Hematopoietic multipotent progenitor cell treated with erythropoietin and hydrocortisone succinate and interleukin-3 and kit ligand, for 4 days (in vitro differentiated cells): Measurements from ENCODE around the gene POTEM.
A peak's percentile ranks its signal among the peaks of the same experiment; 100 is the strongest.
"Not testable (repeated sequence)": the region's sequence is repeated elsewhere in the genome, so short reads cannot be mapped to it uniquely, and the experiment has no call there.

Experiments
- DNase-seq: peaks from one replicate; pipeline ENCODE4 v3.0.0-alpha.2; 2015

POTEM gene

GRCh38 chr14:18967134-18967533, at the start of gene POTEM:
Gene POTEM, plus strand, starts transcription at chr14:18967434. Its CDS starts 52 bp downstream, at chr14:18967486.
- not testable (repeated sequence) for DNase-seq

DNA sequence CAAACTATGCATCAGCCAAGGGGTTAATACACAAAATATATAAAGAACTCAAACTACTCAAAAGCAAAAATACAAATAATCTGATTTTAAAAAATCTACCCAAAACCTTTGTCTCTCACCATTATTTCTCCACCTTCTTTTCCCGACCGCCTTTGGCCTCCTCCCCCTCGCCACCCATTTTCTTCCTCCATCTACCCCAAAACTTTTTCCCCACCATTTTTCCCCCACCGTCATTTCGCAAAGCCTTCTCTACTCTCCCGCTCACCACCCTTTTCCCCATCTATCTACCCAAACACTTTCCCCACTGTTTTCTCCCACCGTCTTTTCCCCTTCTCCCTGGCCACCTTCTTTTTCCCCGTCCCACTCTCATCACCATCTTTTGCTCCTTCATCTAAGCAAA, 48.9 kb upstream of the POTEM start:
- DNase-seq: not testable (repeated sequence)

DNA sequence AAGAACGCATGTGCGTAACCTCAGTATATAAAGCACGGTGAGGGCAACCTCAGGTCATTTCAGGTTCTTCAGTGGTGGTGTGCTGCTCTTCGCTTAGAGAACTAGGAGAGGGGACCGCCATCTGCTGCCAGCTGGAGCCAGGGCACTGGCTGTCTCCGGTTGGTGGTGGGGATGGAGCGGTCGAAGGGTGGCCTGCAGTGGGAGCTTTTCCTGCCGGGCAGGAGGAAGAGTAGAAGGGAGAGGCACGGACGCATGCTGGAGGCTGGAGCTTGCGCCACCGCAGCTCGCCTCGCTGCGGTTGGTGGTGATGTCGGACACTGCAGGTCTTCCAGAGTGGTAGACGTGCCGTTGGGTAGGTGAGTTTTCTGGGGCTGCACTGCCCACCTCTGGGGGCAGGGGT, 47.2 kb upstream of the POTEM start:
- not testable (repeated sequence) for DNase-seq

DNA sequence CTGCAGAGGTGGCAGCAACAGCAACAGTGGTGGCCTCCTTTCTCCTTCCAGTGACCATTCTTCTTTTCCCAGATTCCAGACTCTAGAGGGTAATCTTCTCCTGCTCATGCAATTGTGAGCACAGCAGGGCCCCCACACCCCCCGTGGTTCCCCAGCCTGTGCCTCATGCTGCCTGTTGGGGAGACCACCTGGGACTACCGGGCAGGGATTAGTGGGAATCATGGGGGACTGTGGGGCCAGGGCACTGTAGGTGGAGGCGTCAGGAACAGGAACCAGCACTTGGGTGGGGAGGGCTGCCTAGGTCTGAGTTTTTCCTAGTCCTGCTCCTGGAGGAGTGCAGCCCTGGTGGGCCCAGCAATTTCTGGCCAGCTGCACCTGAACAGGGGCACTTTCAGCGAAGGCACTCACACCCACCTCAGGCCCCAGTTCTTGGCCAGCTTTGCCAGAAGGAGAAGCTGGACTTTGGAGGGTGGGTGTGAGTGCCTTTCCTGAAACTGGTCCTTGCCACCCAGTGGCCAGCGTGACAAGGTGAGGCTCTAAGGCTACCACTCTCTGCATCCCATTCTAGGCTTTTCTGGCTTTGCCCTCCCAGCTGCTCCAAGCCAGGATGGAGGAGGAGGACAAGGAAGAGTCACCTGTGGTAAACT, 46.1 kb upstream of the POTEM start:
- DNase-seq: not testable (repeated sequence)

- not testable (repeated sequence) for DNase-seq
Observed at GRCh38 chr14:18936848-18937247, 30.4 kb upstream of the POTEM start.

GRCh38 chr14:18938733-18939132, 28.5 kb upstream of the POTEM start:
- DNase-seq: not testable (repeated sequence)

GRCh38 chr14:18949939-18950338, 17.3 kb upstream of the POTEM start:
- not testable (repeated sequence) for DNase-seq

DNA sequence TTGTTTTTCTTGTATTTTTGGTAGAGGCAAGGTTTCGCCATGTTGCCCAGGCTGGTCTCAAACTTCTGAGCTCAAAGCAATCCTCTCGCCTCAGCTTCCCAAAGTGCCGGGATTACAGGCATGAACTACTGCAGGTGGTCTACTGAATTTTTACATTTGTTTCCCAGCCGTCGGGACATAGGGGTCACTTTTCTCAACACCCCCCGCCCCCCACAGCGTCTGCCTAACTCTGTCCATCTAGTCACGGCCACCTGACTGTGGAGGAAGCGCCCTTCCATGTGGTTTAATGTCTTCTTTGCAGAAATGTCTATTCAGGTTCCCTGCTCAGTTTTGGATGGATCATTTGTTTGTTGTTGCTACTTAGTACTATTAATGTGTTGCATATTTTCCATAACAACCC, 14.1 kb upstream of the POTEM start:
- DNase-seq: peak; percentile 0

- not testable (repeated sequence) for DNase-seq
Observed at GRCh38 chr14:18955816-18956215, 11.4 kb upstream of the POTEM start.

DNA sequence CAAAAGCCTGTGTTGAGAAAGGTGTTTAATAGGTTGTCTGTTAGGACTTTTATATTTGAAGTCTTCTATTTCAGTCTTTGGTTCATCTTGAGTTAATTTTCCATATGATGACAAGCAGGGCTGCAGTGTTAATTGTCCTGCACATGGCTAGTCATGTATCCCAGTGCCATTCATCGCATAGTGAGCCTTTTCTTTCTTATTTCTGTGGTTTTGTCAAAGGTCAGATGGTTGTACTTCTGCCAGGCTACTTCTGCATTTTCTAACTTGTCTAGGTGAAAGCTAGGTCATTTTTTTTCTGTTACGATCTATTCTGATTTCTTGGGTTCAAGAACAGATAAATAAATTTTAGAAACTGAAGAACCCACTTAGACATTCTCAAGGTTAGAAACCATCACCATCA, 5.7 kb upstream of the POTEM start:
- not testable (repeated sequence) for DNase-seq

GRCh38 chr14:18962143-18962542, 5.1 kb upstream of the POTEM start:
- not testable (repeated sequence) for DNase-seq

DNA sequence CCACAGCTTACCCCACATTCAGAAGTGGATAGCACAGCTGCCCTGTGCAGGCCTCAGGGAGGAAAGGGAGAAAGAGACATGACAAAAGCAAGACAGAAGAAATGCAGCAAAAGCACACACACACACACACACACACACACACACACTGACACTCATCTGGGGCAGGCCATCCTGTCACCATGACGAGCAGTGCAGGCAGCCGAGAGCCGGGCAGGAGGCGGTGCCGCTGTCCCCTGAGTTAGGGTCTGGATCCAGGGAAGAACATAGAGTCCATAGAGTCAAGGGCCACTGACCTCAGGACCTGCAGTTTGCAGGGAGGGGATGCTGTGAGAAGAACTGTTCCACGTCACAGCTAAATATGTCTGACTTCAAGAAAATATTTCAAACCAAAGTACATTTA, 4.0 kb upstream of the POTEM start:
- not testable (repeated sequence) for DNase-seq

- not testable (repeated sequence) for DNase-seq
Observed at GRCh38 chr14:18964878-18965277, 2.4 kb upstream of the POTEM start.

DNA sequence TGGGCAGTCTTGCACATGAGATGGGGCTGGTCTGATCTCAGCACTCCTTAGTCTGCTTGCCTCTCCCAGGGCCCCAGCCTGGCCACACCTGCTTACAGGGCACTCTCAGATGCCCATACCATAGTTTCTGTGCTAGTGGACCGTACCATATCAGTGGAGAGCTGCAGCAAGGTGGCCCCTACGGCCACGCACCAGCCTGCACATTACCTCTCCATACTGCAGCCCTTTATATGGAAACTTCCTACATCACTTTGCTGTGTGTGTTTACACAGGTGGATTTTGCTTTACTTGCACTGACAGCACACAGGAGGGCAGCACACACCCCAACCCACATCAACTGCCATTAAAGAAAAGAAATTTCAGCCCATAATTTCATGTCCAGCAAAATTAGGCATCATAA, 35.3 kb downstream of the POTEM start:
- DNase-seq: not testable (repeated sequence)

GRCh38 chr14:19006490-19006889, 39.3 kb downstream of the POTEM start:
- DNase-seq: not testable (repeated sequence)

- DNase-seq: not testable (repeated sequence)
Observed at GRCh38 chr14:19007678-19008077, 40.4 kb downstream of the POTEM start.

GRCh38 chr14:19011029-19011428, 43.8 kb downstream of the POTEM start:
- not testable (repeated sequence) for DNase-seq

GRCh38 chr14:19011703-19012102, 44.5 kb downstream of the POTEM start:
- not testable (repeated sequence) for DNase-seq

DNA sequence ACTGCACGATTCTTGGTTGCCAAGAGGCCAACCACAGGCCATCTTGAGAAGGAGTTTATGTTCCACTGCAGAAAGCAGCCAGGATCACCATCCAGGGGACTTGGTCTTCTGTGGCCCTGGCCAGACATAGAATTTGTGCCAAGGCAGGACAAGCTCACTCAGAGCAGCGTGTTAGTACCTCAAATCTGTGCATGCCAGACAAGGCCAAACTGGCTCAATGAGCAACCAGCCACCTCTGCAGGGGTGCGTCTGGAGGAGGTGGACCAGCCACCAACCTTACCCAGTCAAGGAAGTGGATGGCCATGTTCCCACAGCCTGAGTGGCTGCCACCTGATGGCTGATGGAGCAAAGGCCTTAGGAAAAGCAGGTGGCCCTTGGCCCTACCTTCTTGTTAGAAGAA, 48.0 kb downstream of the POTEM start:
- DNase-seq: not testable (repeated sequence)

GRCh38 chr14:19025080-19025589, 57.9 kb downstream of the POTEM start:
- DNase-seq: not testable (repeated sequence)

DNA sequence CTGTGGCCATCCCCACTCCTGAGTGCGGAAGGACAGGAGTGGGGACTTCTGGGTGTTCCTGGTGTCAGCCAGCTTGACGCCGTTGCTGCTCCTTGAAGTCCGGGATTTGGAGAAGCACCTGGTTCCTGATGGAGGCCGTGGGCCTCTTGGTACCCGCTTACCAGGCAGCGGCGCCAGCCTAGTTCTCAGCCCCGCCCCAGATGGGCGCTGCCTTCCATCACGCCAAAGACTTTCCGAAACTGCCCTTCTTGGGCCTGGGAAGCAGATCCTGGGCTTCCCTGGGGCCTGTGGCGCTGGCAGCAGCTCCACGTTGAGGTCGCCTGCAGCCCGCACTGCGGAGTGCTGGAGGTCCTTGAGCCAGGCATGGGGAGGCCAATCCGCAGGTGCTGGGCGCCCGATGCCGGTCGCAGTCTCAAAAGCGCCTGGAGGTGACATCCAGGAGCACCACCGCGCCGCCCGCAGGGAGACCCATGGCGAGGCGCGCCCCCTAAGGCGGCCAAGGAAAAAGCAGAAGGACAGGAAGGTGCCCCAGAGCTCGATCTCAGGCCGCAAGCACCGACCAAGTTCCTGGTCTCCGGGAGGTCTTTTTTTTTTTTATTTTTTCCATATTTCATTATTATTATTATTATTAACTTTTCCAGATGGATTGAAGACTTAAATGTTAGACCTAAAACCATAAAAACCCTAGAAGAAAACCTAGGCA, 59.6 kb downstream of the POTEM start:
- not testable (repeated sequence) for DNase-seq

DNA sequence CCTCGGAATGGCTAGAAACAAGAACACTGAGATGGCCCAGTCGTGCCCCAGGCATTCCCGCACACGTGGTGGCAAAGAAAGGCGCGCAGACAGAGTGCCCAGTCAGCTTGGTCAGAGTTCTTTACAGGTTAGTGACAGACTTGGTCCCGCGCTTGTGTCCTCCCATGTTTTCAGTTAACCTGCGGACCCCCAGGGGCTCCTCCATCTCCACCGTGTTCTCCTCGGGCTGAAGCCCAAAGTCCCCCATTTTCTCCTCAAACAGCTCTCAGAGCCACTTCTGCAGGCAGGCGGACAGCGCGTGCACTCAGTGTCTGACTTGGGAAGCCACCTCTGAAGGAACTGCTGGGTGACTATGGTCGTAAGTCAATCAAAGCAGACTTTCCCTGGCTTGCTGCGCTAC, 60.7 kb downstream of the POTEM start:
- not testable (repeated sequence) for DNase-seq

GRCh38 chr14:19036811-19037382, 69.7 kb downstream of the POTEM start:
- DNase-seq: not testable (repeated sequence)
